CD4-positive, alpha-beta T cell treated with Interleukin-6 for 4 hours (primary cell): Measurements from ENCODE around the gene RNF40.

Source experiments
- DNase-seq: peaks from one replicate; pipeline ENCODE4 v3.0.0-alpha.2; 2020; ENCODE audit warnings: mixed read lengths

Gene RNF40

GRCh38 chr16:30740364-30741251 is 21.5 kb upstream of the RNF40 start:
- DNase-seq: no peak

DNA sequence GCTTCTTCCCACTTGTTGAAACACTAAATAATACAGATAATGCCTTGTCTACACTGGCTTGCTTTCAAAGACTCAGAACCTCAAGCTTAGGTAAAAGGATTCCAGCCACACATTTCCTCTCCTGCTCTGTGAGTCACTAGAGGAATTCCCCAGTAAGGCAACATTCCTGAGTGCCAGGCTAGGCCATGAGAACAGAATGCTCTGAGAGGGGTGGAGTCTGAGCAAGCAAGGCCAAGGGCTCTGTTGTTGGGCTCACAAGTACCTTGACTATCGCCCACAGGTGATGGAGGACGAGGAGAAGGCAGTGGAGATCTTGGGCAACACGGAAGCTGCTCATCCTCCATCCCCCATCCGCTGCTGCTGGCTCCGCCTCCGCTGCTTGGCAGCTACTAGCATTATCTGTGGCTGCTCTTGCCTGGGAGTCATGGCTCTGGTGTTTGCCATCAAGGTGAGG is 20.6 kb upstream of the RNF40 start:
- no peak for DNase-seq

- no peak for DNase-seq
Measured at GRCh38 chr16:30743716-30744115, 18.4 kb upstream of the RNF40 start.

DNA sequence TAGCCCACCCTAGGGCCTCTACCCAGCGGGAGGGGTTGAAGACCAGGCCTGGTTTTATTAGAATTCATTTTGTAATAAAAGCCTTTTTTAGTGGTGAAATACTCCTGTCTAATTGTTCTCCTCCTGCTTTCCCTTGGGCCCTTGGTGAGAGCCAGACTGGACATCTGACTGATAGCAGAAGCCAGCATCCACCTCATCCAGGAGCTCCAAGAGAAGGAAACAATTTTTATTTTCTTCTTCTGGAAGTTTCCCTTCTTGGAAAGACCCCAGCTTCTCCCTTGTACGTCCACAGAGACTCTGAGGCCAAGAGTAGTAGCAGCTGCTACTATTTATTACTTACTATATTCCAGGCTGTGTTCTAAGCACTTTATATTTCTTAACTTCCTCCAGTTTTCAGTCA is 17.9 kb upstream of the RNF40 start:
- no peak for DNase-seq

DNA sequence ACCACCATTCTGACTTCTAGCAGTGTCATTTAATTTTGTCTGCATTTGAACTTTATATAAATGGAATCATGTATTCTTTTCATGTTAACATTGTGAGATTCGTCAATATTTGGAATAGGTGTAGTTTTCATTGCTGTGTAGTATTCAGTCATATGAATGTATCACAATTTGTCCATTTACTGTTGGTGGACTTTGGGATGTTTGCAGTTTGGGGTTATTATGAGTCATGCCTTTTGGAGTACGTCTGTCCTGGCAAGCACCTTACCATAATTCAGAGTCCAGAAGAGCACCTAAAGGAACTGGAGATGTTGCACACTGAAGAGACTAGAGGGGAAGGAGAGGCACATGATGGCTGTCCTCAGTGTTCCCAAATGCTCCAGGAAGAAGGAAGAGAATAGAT is 17.0 kb upstream of the RNF40 start:
- DNase-seq: no peak

GRCh38 chr16:30746638-30747175 is 15.4 kb upstream of the RNF40 start:
- DNase-seq: no peak

DNA sequence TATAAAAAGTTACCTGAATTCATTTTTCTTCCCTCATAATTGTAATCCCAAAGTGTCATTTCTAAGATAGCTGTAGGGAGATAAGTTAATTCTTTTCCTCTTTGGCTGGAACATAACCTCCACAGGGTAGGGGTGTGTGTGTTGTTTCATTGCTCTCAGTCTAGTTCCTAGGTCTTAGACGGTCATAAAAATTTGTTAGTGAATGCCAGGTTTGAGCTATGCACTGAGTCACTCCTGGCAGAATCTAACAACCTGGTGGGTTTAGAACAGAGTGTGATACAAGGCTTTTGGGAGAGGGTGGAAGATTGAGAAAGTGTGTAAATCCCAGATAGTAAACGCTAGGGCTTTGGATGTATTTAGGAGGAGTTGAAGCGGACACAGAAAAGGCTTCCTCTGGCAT is 14.8 kb upstream of the RNF40 start:
- no peak for DNase-seq

GRCh38 chr16:30747799-30748633 is 14.1 kb upstream of the RNF40 start, which contains the start of gene PHKG2:
PHKG2 (plus strand) TSS chr16:30748425; CDS start chr16:30748821, 396 bp downstream.
- DNase-seq: peak; percentile 98

- no peak for DNase-seq
Measured at GRCh38 chr16:30748634-30749445, 13.3 kb upstream of the RNF40 start.

DNA sequence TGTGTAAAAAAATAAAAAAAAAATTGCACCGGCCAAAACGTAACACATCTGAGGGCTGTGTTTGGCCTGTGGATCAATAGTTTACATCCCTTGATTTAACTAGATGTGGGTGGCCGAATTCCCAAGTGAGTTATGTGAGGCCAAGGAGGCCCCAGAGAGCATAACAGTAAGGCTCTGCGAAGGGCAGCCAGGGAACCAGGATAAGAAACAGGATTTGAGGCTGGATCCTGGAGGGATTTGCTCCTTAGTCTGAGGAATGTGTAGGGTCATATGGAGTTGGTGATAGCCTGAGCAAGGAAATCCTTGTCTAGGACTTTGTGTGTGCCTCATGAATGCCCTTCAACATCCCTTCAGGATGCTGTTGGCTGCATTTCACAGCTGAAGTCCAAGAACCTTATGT is 11.9 kb upstream of the RNF40 start:
- no peak for DNase-seq

- DNase-seq: no peak
Measured at GRCh38 chr16:30750876-30751465, 11.2 kb upstream of the RNF40 start.

GRCh38 chr16:30753596-30753995 is 8.5 kb upstream of the RNF40 start:
- no peak for DNase-seq

- no peak for DNase-seq
Measured at GRCh38 chr16:30755955-30756780, 6.0 kb upstream of the RNF40 start.

- DNase-seq: no peak
Measured at GRCh38 chr16:30756781-30757100, 5.4 kb upstream of the RNF40 start.

- no peak for DNase-seq
Measured at GRCh38 chr16:30757316-30757715, 4.8 kb upstream of the RNF40 start.

- no peak for DNase-seq
Measured at GRCh38 chr16:30758988-30759491, 3.1 kb upstream of the RNF40 start.

DNA sequence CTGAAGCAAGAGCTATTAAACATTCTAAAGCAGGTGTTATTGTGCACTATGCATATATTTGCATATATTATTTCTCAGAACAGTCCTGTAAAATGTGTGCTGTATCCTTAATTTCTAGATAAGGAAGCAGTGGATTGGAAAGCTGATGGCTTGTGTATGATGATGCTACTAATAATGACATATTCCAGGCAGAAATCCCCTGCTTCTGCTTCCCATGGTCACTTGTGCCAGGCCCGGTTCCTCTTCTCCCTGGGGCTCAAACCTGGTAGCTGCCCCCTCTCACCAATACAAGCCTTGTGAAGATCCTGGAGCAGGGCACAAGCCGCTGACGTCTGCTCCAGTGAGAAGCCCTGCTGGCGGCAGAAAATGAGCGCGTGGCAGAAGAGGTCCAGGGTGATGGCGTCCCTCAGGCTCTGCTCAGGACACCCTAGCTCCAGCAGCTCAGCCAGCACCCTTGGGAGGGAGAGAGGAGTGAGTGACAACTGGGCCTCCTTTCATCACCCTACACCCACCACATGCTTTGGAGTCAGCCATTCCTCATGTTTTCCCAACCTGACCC is 2.0 kb upstream of the RNF40 start:
- no peak for DNase-seq

DNA sequence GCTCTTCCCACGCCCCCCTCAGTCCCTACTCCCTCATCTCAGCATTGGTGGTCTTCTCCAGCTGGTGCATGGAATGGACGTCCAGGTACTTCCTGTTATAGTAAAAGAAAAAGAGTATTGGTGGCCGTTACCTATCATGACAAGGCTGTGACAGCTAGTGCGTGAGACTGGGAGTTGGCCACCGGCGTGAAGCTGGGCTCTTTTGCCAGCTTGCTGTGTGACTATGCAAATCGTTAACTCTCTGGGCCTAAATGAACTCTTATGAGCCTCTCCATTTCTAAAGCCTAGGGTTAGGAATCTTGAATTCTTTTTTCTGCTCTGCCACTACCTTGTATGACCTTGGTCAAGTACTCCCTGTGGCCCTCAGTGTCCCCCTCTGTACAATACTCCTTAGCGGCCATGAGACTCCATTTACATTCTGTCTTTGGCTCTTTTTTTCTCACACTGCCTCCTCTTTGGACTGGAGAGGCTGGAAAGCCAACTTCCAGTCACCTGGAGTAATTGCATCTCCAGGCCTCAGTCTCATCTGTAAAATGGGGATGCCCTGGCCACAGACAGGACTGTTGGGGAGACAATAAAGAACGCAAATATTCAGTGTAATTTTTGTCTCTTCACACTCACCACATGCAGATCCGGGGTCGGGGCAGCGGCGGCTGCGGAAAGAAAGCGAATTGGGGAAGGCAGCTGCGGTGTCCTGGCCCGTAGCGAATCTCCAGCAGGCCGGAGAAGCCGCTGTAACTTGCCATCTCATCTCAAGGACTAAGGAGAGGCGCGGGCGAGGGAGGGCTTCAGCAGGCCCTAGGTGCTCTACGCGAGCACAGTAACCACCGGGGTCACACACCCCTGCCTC is 1.3 kb upstream of the RNF40 start:
- no peak for DNase-seq

- DNase-seq: peak; percentile 44
Measured at GRCh38 chr16:30761427-30761927, 645 bp upstream of the RNF40 start.
